ENCODE results near the gene POLN.

Gene POLN

DNA sequence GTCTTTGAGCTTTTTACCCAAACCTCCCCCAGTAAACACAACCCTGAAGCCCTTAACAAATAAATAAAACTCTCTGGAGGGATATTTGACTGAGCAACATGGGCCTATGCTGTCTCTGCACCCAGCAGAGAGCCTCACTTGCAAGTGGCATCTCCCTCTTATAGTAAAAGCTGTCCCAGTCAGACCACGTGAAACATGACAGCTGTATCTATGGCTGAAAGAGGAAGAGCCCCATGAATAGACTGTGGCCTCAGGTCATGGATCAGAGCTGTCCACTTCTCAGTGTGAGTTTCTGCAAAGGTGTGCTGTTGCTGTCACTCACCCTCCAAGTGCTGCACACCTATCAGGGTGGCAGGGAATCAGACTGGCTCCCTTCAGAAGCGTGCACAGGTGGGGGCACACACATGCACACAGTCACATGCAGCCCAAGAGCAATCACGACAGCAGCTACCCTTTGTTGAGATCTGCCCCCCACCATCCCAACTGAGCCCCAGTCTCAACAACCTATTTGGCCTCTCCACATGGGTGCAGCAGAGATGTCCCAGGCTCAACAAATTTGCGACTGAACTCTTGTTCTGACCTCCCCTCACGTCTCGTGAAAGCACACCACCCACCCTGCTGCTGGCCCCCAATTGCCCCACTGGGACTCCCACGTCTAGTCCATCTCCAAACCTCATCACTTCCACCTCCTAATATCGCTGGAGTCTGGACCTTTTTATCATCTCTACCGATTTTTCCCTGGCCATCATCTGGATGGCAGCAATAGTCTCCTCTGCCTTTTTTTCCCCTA is 137.2 kb downstream of the POLN start:
- DNase-seq (ENCODE audit: low read depth): no peak

GRCh38 chr4:2103843-2104547 is 137.9 kb downstream of the POLN start:
- DNase-seq (ENCODE audit: low read depth): no peak

- no peak for DNase-seq (ENCODE audit: low read depth)
Measured at GRCh38 chr4:2103127-2103842, 138.6 kb downstream of the POLN start.

- DNase-seq (ENCODE audit: low read depth): no peak
Measured at GRCh38 chr4:2102045-2102883, 139.7 kb downstream of the POLN start.

GRCh38 chr4:2101346-2102044 is 140.4 kb downstream of the POLN start:
- DNase-seq (ENCODE audit: low read depth): no peak

DNA sequence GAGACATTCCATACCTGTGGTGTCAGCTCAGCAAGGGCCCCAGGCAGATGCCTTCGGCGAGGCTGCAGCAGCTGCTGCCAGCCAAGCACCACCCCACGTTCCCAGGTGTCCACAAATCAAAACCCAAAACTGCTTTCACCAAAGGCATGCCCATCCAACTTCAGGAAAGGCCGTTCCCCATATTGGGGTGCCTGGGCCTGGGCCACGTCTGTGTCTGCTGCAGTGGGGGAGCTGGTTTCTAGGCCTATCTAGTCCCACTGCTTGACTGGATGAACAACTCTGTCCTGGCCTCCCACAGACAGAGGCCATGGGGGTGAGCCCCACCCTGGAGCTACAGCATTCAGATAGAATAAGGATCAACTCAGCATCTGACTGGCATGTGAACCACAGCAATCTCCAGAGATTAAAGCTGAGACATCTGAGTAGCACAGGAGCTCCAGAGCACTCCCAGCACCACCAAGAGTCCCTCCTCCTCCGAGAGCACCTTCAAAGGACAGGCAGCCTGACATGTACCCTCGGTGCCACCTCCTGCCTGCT is 145.8 kb downstream of the POLN start:
- no peak for DNase-seq (ENCODE audit: low read depth)

DNA sequence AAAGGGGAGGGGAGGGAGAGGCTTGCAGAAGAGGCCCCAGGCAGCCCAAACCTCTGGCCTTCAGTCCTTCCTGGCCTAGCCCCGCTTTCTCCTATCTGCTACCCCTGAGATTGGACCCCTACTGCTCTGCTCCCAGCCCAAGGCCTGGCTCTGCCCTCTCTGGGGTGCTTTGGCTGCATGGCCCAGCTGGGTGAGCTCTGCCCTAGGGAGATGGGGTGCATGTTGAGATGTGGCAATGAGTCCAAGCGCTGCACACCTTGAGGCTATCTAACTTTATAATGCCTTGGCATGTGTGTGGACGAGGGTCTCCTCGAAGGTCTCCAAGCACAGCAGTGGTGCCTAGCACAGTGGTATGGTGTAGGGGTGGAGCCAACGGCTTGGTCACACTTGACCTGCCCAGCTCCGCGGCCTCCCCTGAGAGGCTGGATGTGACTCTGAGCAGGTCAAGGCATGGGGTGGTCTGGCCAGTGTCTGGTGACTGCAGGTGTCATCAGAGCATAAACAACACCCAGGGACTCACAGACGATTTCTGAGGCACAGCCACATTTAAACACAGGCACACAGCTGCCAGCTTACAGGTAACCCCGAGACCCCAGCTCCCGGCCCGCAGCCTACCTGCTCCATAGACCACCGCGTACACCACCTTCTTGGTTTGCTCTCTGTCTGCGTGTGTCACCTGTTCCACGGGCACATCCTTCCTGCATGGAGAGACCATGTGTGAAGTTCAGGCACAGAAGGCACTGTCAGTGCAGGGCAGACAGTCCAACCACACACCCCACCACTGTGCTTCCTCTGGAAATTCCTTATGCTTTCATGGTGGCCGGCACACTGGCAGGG is 146.5 kb downstream of the POLN start:
- no peak for DNase-seq (ENCODE audit: low read depth)

- DNase-seq (ENCODE audit: low read depth): no peak
Measured at GRCh38 chr4:2094545-2094944, 147.4 kb downstream of the POLN start.

- DNase-seq (ENCODE audit: low read depth): no peak
Measured at GRCh38 chr4:2093265-2093664, 148.7 kb downstream of the POLN start.

DNA sequence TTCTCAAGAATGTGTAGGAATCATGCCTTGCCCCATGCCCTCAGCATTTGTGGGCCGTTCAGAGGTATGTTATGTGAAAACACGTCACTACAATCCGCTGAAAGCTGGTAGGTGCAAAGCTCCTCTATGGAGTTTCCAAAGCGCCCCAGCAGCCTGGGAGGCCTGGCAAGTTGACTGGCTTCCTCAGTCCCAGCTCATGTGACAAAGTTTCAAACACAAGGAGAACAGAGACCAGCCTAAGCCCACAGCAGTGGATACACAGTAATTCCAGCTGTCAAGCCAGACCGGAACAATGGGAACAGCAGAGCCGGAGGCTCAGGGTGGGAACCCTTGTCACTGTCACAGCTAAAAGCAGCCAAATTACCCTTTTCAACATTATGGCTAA is 149.3 kb downstream of the POLN start:
- DNase-seq (ENCODE audit: low read depth): no peak

GRCh38 chr4:2091990-2092668 is 149.8 kb downstream of the POLN start:
- DNase-seq (ENCODE audit: low read depth): no peak

DNA sequence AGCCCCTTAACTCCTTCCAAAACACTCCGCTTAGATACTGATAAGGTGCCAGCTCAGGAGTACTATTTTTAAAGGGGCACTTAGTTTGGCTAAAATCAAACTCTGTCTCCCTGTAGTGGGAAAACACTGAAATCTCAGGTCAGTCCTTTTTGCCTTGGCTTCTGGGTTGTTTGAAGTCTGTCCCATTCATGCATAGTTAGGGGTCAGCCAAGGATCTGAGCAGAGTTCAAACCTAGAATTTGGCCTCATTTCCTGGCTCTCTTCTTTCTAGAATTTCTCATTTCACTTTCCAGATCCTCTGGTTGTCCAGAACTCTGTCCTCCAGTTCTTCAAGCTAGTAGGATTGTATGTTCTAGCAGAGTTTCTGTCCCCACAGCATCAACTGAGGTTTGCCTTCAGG is 151.3 kb downstream of the POLN start:
- no peak for DNase-seq (ENCODE audit: low read depth)

GRCh38 chr4:2089222-2089621 is 152.7 kb downstream of the POLN start:
- DNase-seq (ENCODE audit: low read depth): no peak

- no peak for DNase-seq (ENCODE audit: low read depth)
Measured at GRCh38 chr4:2087170-2087569, 154.8 kb downstream of the POLN start.

DNA sequence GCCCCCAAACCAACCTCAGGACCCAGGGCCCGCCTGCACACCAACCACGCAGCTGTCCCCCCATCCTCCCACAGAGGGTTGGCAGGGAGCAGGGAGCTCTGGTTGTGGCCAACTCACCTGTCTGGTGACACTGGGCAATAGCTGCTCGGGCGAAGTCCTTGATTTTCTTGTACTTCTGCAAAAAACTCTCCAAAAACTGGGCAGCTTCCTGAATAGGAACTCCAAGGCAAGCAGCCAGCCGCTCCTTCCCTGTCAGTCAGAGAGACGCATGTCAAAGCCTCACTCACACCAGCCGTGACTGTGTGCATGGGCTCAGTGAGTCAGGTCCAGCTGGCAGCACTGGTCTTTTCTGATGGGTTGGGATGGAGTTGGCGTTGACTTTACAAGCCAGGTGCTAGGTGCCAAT is 156.4 kb downstream of the POLN start:
- DNase-seq (ENCODE audit: low read depth): no peak

- DNase-seq (ENCODE audit: low read depth): no peak
Measured at GRCh38 chr4:2084316-2084715, 157.6 kb downstream of the POLN start.

GRCh38 chr4:2083826-2084160 is 158.1 kb downstream of the POLN start:
- DNase-seq (ENCODE audit: low read depth): no peak

GRCh38 chr4:2083116-2083825 is 158.7 kb downstream of the POLN start:
- DNase-seq (ENCODE audit: low read depth): no peak

GRCh38 chr4:2082627-2083026 is 159.3 kb downstream of the POLN start:
- DNase-seq (ENCODE audit: low read depth): no peak
